Stimulated activated CD8-positive, alpha-beta memory T cell treated with anti-CD3 and anti-CD28 coated beads, Interleukin-7, amount 100 ng/mL, for 4 hours (primary cell): ENCODE results near the gene CST11.

Source experiments
- DNase-seq, 2 donors: peaks; one replicate each; pipeline ENCODE4 v3.0.0-alpha.2; 2020; ENCODE audit warnings: low read depth in 2 of 2

Gene CST11

GRCh38 chr20:23419995-23420901 is 32.4 kb downstream of the CST11 start:
- DNase-seq: peak; percentile 20 to 56

- DNase-seq: no peak
Measured at GRCh38 chr20:23419657-23419994, 33.0 kb downstream of the CST11 start.

GRCh38 chr20:23417861-23418260 is 34.8 kb downstream of the CST11 start:
- DNase-seq: no peak

- no peak for DNase-seq
Measured at GRCh38 chr20:23415959-23416583, 36.6 kb downstream of the CST11 start.

GRCh38 chr20:23415555-23415954 is 37.1 kb downstream of the CST11 start:
- DNase-seq: no peak

- DNase-seq: no peak
Measured at GRCh38 chr20:23414526-23415188, 38.0 kb downstream of the CST11 start.

GRCh38 chr20:23413862-23414422 is 38.7 kb downstream of the CST11 start:
- no peak for DNase-seq

- DNase-seq: no peak
Measured at GRCh38 chr20:23412026-23412425, 40.6 kb downstream of the CST11 start.

GRCh38 chr20:23410916-23411695 is 41.6 kb downstream of the CST11 start:
- no peak for DNase-seq

GRCh38 chr20:23409800-23410199 is 42.9 kb downstream of the CST11 start:
- DNase-seq: no peak

- no peak for DNase-seq
Measured at GRCh38 chr20:23408957-23409356, 43.7 kb downstream of the CST11 start.

GRCh38 chr20:23407781-23408464 is 44.8 kb downstream of the CST11 start:
- DNase-seq: no peak

- no peak for DNase-seq
Measured at GRCh38 chr20:23406880-23407279, 45.8 kb downstream of the CST11 start.

- no peak for DNase-seq
Measured at GRCh38 chr20:23404196-23404595, 48.5 kb downstream of the CST11 start.

GRCh38 chr20:23403751-23404150 is 48.9 kb downstream of the CST11 start:
- no peak for DNase-seq

GRCh38 chr20:23401051-23401450 is 51.6 kb downstream of the CST11 start:
- DNase-seq: no peak
